H1 (cell line): ENCODE results near the gene ZNF646. TPM values are rescaled to one million over a fixed set of nuclear protein-coding genes. Genes with fewer than 3 reads are reported as not detected.
A peak's percentile ranks its signal among the peaks of the same experiment; 100 is the strongest.

Experiments used
- KDM4A ChIP-seq: IDR thresholded peaks from one replicate; pipeline ENCODE4 v1.7.1; 2012; ENCODE audit warnings: low read depth, mild to moderate bottlenecking, moderate library complexity, low read length, inconsistent platforms; ENCODE audit not compliant: severe bottlenecking
- MAX ChIP-seq: IDR thresholded peaks from 2 replicates; pipeline ENCODE4 v1.6.1; 2012; ENCODE audit warnings: inconsistent platforms
- NRF1 ChIP-seq: IDR thresholded peaks from 2 replicates; pipeline ENCODE4 v1.6.1; 2011; ENCODE audit warnings: mild to moderate bottlenecking, low read depth, low read length, improper control_type of control experiment
- SAP30 ChIP-seq: fragments of 300-600 bp; sonication (generic); IDR thresholded peaks from 2 replicates; pipeline ENCODE4 v1.7.1; 2012; ENCODE audit warnings: low read length, moderate library complexity, mild to moderate bottlenecking, inconsistent platforms; ENCODE audit not compliant: insufficient read depth, insufficient replicate concordance
- SIN3A ChIP-seq, 2 experiments: IDR thresholded peaks in 1 of 2; conservative IDR thresholded peaks in 1 of 2; 2 replicates each; pipeline ENCODE4 v1.6.1; 2011 to 2012; ENCODE audit warnings: low read length in 2 of 2, improper control_type of control experiment in 1 of 2, low read depth in 1 of 2, mild to moderate bottlenecking in 1 of 2
- SIX5 ChIP-seq: IDR thresholded peaks from 2 replicates; pipeline ENCODE4 v1.6.1; 2011; ENCODE audit warnings: mild to moderate bottlenecking, low read depth, low read length
- TBP ChIP-seq: IDR thresholded peaks from 2 replicates; pipeline ENCODE4 v1.6.1; 2011; ENCODE audit warnings: low read depth, low read length, improper control_type of control experiment
- polyA plus RNA-seq, 7 experiments: library from polyadenylated mRNA; depleted of rRNA in 3 of 7; stranded (reverse) in 5 of 7; unstranded in 2 of 7; fragments of >200 nt in 5 of 7; fragments of 200-250 nt in 2 of 7; gene quantifications; 1 replicate in 5 of 7; 2 replicates in 1 of 7; 4 replicates in 1 of 7; pipeline versions ENCODE4 v1.2.1 to v1.2.3, GENCODE V29; 2011 to 2013; ENCODE audit warnings: missing spikeins in 2 of 7, mixed read lengths in 2 of 7
- total RNA-seq: library from RNA; stranded (reverse); fragmentation: NEBNext Ultra II Directional; extraction: Animal tissue kit (Norgen Biotek cat#: 25700); gene quantifications from 2 replicates; pipeline ENCODE4 v1.2.1, GENCODE V29; 2021

The ZNF646 gene
- total and polyA plus RNA-seq, 2 of the 8 experiments (the other 6 are each of a cell fraction or from before 2014, with no cell fraction given): 6.5 to 25.0 TPM

DNA sequence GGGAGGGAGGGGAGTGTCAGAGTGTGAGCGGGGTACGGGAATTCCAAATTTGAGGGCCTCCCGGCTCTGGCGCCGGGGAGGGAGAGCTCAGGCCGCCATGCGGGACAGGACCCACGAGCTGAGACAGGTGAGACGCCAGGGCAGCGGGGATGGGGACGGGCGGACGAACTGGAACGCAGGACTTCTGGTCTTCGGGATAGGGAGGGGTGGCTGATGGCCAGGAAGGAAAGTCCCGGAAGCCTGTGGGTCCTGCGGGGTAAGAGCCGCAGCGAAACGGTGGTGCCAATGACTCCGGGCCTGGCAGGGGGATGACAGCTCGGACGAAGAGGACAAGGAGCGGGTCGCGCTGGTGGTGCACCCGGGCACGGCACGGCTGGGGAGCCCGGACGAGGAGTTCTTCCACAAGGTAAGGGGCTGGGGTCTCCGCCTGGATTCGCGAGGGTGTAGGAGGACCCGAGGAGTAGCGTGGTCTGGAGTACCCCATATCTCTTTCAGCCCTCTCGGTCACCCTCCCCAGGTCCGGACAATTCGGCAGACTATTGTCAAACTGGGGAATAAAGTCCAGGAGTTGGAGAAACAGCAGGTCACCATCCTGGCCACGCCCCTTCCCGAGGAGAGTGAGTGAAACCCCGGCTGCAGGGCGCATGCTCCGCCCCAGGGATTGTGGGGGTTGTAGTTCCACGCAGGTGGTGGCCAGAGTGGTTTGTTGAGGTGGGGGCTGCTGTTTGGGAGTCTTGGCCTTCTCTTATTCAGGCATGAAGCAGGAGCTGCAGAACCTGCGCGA is 40.3 kb upstream of the ZNF646 start (continued):
- peak; percentile 85 for TF ChIP-seq SIX5
- TF ChIP-seq MAX: peak; percentile 78
- TF ChIP-seq TBP: no peak
- TF ChIP-seq SAP30: peak; percentile 30
- TF ChIP-seq SIN3A (conservative IDR thresholded peaks at IDR 0.05 in 1 of 2, IDR thresholded peaks at IDR 0.05 in 1 of 2; ENCODE audit: low read depth in 1 of 2, low read length in 2 of 2): peak; percentile 69 to 90; a peak in 2 of 4 replicates
- peak; percentile 88 for TF ChIP-seq NRF1
- peak; percentile 56 for TF ChIP-seq KDM4A
- TF ChIP-seq, all 59 proteins: peak for 9
